MCF 10A (cell line): ENCODE results near the gene TNS1. TPM values are rescaled to one million over a fixed set of nuclear protein-coding genes. Genes with fewer than 3 reads are reported as not detected.

ENCODE experiments used
- BruUV-seq: library from RNA; stranded (reverse); fragments of 400-500 nt; replicated peaks from 2 replicates; lab custom pipeline; 2021; lab: Mats Ljungman, UMichigan
- CTCF ChIA-PET: fragments of 300-600 bp; sonication (Branson Sonifier 250); formaldehyde crosslinking; extraction: SDS; loops from one replicate; lab custom pipeline; 2021; ENCODE audit warnings: antibody characterized with exemption, inconsistent platforms; lab: Yijun Ruan, JAX
- POLR2A ChIA-PET: fragments of 300-600, 350-650 bp; sonication (Branson Sonifier 250); formaldehyde crosslinking; extraction: SDS; loops from one replicate; lab custom pipeline; 2020; ENCODE audit warnings: antibody characterized with exemption, inconsistent platforms; lab: Yijun Ruan, JAX
- DNase-seq: peaks from one replicate; pipeline ENCODE4 v3.0.0-alpha.2; 2018; ENCODE audit not compliant: unreplicated experiment
- H3K27ac Mint-ChIP-seq: one replicate; pipeline ENCODE4 v1.8.0; 2022; ENCODE audit warnings: mild to moderate bottlenecking, low read depth, mixed read lengths; ENCODE audit not compliant: unreplicated experiment
- H3K27me3 Mint-ChIP-seq: one replicate; pipeline ENCODE4 v1.8.0; 2022; ENCODE audit warnings: mixed read lengths; ENCODE audit not compliant: insufficient read depth, unreplicated experiment
- H3K36me3 Mint-ChIP-seq: one replicate; pipeline ENCODE4 v1.8.0; 2022; ENCODE audit warnings: mild to moderate bottlenecking, moderate library complexity, mixed read lengths; ENCODE audit not compliant: insufficient read depth, unreplicated experiment
- H3K4me1 Mint-ChIP-seq: one replicate; pipeline ENCODE4 v1.8.0; 2022; ENCODE audit warnings: mixed read lengths; ENCODE audit not compliant: insufficient read depth, unreplicated experiment
- H3K4me3 Mint-ChIP-seq: one replicate; pipeline ENCODE4 v1.8.0; 2022; ENCODE audit warnings: mild to moderate bottlenecking, moderate library complexity, mixed read lengths; ENCODE audit not compliant: unreplicated experiment
- H3K9me3 Mint-ChIP-seq: one replicate; pipeline ENCODE4 v1.8.0; 2022; ENCODE audit warnings: mixed read lengths; ENCODE audit not compliant: unreplicated experiment
- intact Hi-C: fragments of 100-400 bp; cut with micrococcal nuclease; formaldehyde crosslinking; loops from 2 replicates; pipeline ENCODE4 v1.14.1; 2022
- total RNA-seq: library from RNA; stranded (reverse); gene quantifications from 2 replicates; pipeline ENCODE4 v1.2.3, GENCODE V29; 2022
- TF ChIP-seq, protein P1 (sequence below): fragments of 200-600 bp; IDR thresholded peaks from one replicate; pipeline ENCODE4 v1.8.0; 2022; ENCODE audit warnings: antibody characterized with exemption, mild to moderate bottlenecking; ENCODE audit not compliant: unreplicated experiment

The TNS1 gene
- total RNA-seq, 1 experiment from 2014 or later, result 3.3 TPM

DNA sequence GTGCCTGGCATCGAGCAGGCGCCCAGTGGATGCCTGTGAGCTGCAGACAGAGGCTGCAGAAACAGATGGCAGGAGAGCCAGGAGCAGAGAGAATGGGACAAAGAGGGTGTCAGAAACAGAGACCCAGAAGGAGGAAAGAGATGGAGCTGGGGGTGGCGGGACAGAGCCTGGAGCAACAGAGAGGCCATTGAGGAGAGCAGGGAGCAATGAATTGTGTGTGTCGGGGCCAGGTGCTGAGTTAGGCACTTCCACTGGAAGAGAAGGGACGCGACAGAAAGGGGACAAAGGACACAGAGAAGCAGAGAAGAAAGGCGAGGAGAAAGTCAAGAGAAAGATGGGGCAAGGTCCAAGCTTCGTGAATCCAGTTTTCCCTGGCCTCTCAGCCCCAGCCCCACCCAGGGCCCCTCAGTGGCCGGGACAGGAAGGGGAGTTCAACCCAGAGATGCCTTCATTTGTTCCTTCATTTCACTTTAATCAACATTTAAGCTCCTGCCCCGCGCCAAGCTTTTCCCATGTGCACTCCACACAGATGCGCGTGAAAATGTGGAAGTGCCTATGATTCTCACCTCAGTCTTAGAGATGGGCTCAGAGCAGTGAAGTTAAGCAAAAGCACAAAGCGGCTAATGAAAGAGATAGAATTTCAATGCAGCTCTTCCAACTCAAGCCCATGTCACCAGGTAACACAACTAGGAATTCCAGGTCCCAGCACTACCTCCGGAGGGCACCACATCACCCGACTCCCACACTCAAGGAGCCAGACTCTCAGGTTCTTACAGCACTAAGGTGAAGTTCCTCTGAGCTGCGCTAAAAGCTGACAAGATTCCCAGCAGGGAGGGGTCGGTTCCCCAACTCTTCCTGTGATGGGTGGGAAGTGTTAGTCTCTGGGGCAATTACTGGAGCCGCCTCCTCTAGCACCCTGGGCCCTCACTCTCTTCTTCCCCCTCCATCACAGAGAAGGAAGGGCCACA lies 55.1 kb downstream of the TNS1 start:
- intact Hi-C loops, result no loop called here
- H3K4me3 Mint-ChIP-seq, result no peak overlapping the region
- TF ChIP-seq, protein P1, sequence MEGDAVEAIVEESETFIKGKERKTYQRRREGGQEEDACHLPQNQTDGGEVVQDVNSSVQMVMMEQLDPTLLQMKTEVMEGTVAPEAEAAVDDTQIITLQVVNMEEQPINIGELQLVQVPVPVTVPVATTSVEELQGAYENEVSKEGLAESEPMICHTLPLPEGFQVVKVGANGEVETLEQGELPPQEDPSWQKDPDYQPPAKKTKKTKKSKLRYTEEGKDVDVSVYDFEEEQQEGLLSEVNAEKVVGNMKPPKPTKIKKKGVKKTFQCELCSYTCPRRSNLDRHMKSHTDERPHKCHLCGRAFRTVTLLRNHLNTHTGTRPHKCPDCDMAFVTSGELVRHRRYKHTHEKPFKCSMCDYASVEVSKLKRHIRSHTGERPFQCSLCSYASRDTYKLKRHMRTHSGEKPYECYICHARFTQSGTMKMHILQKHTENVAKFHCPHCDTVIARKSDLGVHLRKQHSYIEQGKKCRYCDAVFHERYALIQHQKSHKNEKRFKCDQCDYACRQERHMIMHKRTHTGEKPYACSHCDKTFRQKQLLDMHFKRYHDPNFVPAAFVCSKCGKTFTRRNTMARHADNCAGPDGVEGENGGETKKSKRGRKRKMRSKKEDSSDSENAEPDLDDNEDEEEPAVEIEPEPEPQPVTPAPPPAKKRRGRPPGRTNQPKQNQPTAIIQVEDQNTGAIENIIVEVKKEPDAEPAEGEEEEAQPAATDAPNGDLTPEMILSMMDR, result no peak
- H3K9me3 Mint-ChIP-seq, result no peaks in the 10 kb centered on the region
- no peak for DNase-seq
- peaks cover 38% of the 10 kb centered on the region for H3K27me3 Mint-ChIP-seq
- peaks cover 6% of the 10 kb centered on the region for H3K36me3 Mint-ChIP-seq
- H3K27ac Mint-ChIP-seq, result no peak overlapping the region
- H3K4me1 Mint-ChIP-seq, result no peaks in the 10 kb centered on the region
- BruUV-seq, result no TSS peak
- CTCF ChIA-PET, result interaction anchor here (0.9 to 1.1 kb wide), 3 partner anchors 22 to 60 kb away, joined by 3 read pairs; no protein-coding TSS in a partner anchor
- POLR2A ChIA-PET, result no interaction called here

DNA sequence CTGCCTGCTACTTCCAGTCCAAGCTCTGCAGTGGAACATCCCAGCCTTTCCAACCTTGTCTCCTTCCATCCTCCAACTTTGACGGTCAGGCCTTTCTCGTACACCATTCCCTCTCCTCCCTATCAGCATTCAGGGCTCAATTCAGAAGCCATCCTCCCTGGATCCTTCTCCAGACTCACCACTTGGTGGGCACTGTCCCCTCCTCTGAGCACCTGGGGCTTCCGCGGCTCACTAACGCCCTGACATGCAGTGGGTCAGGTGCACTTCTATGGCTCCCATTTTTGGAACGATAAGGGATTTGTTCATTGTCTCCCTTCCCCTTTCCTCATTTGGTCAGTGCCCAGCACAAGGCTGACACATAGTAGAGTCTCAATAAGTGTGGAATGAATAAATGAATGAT lies 56.7 kb downstream of the TNS1 start:
- H3K4me3 Mint-ChIP-seq, result no peak overlapping the region

DNA sequence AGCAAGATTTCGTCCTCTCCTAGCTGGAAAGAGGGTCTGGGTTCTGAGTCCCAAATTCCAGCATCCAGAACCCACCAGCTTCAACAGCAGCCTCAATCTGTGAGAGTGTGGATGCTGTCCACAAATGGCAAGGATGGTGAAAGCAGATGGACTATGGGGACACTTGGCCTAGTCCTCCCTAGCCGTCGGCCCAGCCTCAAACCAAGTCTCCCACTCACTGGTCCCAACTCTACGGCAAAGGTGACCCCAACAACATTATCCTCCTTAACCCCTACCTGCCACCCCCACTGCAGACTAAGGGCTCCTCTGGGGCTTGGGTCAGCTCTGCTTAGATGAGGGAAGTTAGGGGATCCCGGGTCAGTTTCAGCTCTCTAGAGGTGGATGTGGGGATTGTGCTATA lies 57.3 kb downstream of the TNS1 start:
- BruUV-seq, result no TSS peak
- H3K4me1 Mint-ChIP-seq, result no peaks in the 10 kb centered on the region
- no peak overlapping the region for H3K4me3 Mint-ChIP-seq
- H3K9me3 Mint-ChIP-seq, result no peaks in the 10 kb centered on the region
- intact Hi-C loops, result no loop called here
- CTCF ChIA-PET, result no interaction called here
- TF ChIP-seq, protein P1, result no peak
- peaks cover 6% of the 10 kb centered on the region for H3K36me3 Mint-ChIP-seq
- POLR2A ChIA-PET, result no interaction called here
- peaks cover 38% of the 10 kb centered on the region for H3K27me3 Mint-ChIP-seq
- no peak for DNase-seq
- H3K27ac Mint-ChIP-seq, result no peak overlapping the region

More for the DNA sequence above, 56.7 kb downstream of the TNS1 start:
- H3K27ac Mint-ChIP-seq, result no peak overlapping the region
- TF ChIP-seq, protein P1, result no peak
- DNase-seq, result no peak
- peaks cover 6% of the 10 kb centered on the region for H3K36me3 Mint-ChIP-seq
- intact Hi-C loops, result no loop called here
- H3K27me3 Mint-ChIP-seq, result peaks cover 38% of the 10 kb centered on the region
- no TSS peak for BruUV-seq
- POLR2A ChIA-PET, result no interaction called here
- H3K9me3 Mint-ChIP-seq, result no peaks in the 10 kb centered on the region
- CTCF ChIA-PET, result interaction anchor here (0.6 kb wide), 1 partner anchor 41 kb away, joined by 3 read pairs; no protein-coding TSS in a partner anchor
- H3K4me1 Mint-ChIP-seq, result no peaks in the 10 kb centered on the region

DNA sequence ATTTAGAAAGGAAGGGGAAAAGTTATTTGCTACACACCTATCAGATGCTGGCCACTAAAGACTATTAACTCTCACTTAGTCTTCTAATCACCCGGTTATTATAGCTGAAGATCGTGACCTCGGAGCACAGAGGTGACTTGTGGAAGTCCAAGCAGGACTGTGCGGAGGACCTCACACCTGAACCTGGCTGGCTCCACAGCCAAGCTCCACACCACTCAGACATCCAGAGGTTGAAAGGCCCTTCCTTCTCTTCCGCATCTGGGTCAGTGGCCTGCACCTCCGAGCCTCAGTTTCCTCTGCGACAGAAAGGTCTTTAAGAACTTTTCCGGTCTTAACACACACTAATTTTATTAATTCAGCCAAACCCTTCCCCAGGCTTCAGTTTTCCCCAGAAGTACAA lies 57.9 kb downstream of the TNS1 start:
- Mint-ChIP-seq H3K4me1 (no peaks in the 10 kb centered on the region), H3K4me3 (no peak overlapping the region), H3K36me3 (peaks cover 6% of the 10 kb centered on the region), H3K9me3 (no peaks in the 10 kb centered on the region), H3K27me3 (peaks cover 38% of the 10 kb centered on the region), H3K27ac (no peak overlapping the region)
- ChIA-PET CTCF (interaction anchor here (1.6 kb wide), 1 partner anchor 157 kb away, joined by 6 read pairs; no protein-coding TSS in a partner anchor), POLR2A (no interaction called here)
- DNase-seq, result no peak
- intact Hi-C loops, result no loop called here
- TF ChIP-seq, protein P1, result no peak
- BruUV-seq, result no TSS peak
